Activated naive CD4-positive, alpha-beta T cell treated with anti-CD3 and anti-CD28 coated beads, Interleukin-2, amount 50 U/mL, for 72 hours (primary cell): ENCODE measurements around the gene EARS2. TPM values are rescaled to one million over a fixed set of nuclear protein-coding genes. Genes with fewer than 3 reads are reported as not detected.

Experiments
- ATAC-seq, 2 donors: fragments of 150-1000 bp; cut with Tn5 transposase; 2 replicates each; pipeline ENCODE4 v1.10.0; 2021; ENCODE audit warnings: mild to moderate bottlenecking in 2 of 2, moderate library complexity in 2 of 2
- DNase-seq, 2 donors: peaks; one replicate each; pipeline ENCODE4 v3.0.0; 2021 to 2022; ENCODE audit warnings: low spot score in 2 of 2
- H3K27ac Mint-ChIP-seq, 2 donors: one replicate each; pipeline ENCODE4 v1.8.0; 2022; ENCODE audit warnings: mild to moderate bottlenecking in 2 of 2, mixed read lengths in 2 of 2
- H3K36me3 Mint-ChIP-seq, 2 donors: one replicate each; pipeline ENCODE4 v1.8.0; 2022; ENCODE audit warnings: mixed read lengths in 2 of 2
- H3K9me3 Mint-ChIP-seq, 2 donors: one replicate each; pipeline ENCODE4 v1.8.0; 2022; ENCODE audit warnings: mixed read lengths in 2 of 2
- total RNA-seq, 2 donors: library from RNA; stranded (reverse); gene quantifications; one replicate each; pipeline ENCODE4 v1.2.3, GENCODE V29; 2022

Gene EARS2
- total RNA-seq, 2 donors from 2014 or later, result 22.9 to 30.6 TPM

- no peak for DNase-seq
- Mint-ChIP-seq H3K36me3 (peaks cover 15 to 16% of the 10 kb centered on the region in 2 donors), H3K9me3 (peaks cover 0 to 6% of the 10 kb centered on the region in 2 donors), H3K27ac (peak overlapping the region; percentile 83)
- no peak for ATAC-seq
These were observed 51.9 kb downstream of the EARS2 start for GRCh38 chr16:23505180-23505665.

DNA sequence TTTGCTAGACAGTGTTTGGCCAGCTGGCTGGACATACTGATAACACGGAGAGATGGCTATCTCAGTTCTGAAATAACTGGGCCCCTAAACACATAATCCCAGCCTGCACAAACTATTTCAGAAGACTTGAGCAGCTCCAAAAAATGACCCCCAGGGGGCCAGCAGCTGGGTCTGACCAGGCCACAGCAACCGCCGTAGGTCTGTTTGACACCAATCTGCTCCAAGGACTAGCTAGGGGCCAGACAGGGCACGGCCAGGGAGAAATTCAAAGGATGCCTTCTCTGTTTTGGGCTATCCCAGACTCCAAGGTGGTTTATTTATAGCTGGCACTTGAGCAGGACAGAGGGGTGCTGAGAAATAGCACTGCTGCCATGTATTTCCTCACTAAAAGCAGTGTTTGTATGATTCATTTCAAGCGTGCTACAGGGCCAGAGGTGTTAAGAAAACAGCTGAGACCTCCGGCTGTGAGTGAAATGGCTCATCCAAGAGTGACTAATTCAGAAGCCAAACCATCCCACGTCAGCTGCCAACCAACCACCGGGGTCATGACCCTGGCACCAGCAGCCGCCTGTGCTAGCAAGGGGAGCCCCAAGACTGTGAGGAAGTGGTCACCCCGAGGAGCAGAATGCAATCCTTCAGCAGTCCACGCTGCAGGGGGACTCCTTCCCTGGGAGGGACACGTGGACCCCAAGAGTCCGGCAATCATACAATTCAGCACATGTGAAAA lies 52.5 kb downstream of the EARS2 start:
- H3K36me3 Mint-ChIP-seq, result peaks cover 15 to 16% of the 10 kb centered on the region in 2 donors
- ATAC-seq, result peak; percentile 96 to 97
- peaks cover 0 to 6% of the 10 kb centered on the region in 2 donors for H3K9me3 Mint-ChIP-seq
- peak; percentile 75 to 86 for DNase-seq
- H3K27ac Mint-ChIP-seq, result peak overlapping the region; percentile 83

DNA sequence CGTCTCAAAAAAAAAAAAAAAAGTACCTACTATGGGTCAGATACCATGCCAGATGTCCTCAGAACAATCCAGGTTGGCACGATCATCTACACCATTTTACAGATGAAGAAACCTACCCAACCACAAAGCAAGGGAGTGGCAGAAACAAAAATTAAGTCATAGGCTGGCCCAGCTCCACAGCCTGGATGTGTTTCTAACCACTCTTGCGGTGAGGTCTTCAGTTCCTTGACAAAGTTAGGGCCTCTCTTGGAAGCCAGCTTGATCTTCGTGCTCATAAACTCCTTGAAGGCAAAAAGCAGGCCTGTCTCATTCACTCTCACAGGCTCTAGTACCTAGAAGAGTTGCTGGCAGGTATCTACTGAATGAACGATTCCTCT lies 53.1 kb downstream of the EARS2 start:
- ATAC-seq (peak in 1 of 2 donors; percentile 19), DNase-seq (no peak)
- Mint-ChIP-seq H3K27ac (peak overlapping the region; percentile 68 to 83), H3K9me3 (peaks cover 0 to 6% of the 10 kb centered on the region in 2 donors), H3K36me3 (peaks cover 9 to 11% of the 10 kb centered on the region in 2 donors)

- no peak for DNase-seq
- Mint-ChIP-seq H3K27ac (no peak overlapping the region), H3K9me3 (no peaks in the 10 kb centered on the region), H3K36me3 (no peaks in the 10 kb centered on the region)
- ATAC-seq, result no peak
These were observed 54.7 kb downstream of the EARS2 start for GRCh38 chr16:23502466-23502865.

DNA sequence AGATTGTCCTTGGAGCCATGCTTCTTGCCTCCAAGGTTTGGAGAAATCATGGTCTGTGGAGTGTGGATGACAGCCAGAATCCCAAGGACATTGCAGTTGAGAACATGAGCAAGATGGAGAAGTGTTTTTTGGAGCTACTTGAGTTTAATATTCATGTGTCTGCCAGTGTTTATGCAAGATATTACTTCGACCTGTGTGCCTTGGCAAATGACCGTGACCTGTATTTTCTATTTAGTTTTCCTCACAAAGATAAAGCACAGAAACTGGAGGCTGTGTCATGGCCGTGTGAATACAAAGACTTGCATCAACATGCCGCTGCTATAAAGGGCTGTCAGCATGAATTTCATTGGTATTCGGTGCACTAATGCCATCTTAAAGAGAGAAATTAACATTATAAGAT lies 55.9 kb downstream of the EARS2 start:
- Mint-ChIP-seq H3K36me3 (no peaks in the 10 kb centered on the region), H3K9me3 (no peaks in the 10 kb centered on the region), H3K27ac (peak overlapping the region in 1 of 2 donors; percentile 50)
- ATAC-seq (no peak), DNase-seq (no peak)

DNA sequence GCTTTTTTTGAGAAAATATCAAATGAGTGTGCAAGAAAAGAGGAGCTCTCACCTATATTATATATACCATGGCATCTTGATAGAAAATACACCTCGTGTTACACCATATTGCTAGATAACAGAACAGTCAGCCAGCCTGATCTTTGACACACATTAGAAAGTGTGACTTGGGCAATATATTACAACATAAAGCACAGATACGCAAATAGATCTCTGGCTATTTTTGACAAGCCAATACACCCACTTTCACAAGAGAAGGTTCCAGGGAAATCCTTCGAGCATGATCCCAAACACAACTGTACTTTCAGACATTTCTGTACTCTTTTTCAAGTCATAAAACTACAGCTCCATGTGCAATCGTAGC lies 56.3 kb downstream of the EARS2 start:
- H3K9me3 Mint-ChIP-seq, result no peaks in the 10 kb centered on the region
- H3K27ac Mint-ChIP-seq, result peak overlapping the region in 1 of 2 donors; percentile 50
- DNase-seq, result no peak
- no peak for ATAC-seq
- no peaks in the 10 kb centered on the region for H3K36me3 Mint-ChIP-seq

- peak overlapping the region in 1 of 2 donors; percentile 70 for H3K27ac Mint-ChIP-seq
- no peaks in the 10 kb centered on the region for H3K9me3 Mint-ChIP-seq
- DNase-seq (no peak), ATAC-seq (no peak)
- H3K36me3 Mint-ChIP-seq, result no peaks in the 10 kb centered on the region
These were observed 56.8 kb downstream of the EARS2 start for GRCh38 chr16:23500212-23500861.

GRCh38 chr16:23499801-23500200 lies 57.3 kb downstream of the EARS2 start:
- Mint-ChIP-seq H3K9me3 (no peaks in the 10 kb centered on the region), H3K27ac (peak overlapping the region in 1 of 2 donors; percentile 70), H3K36me3 (no peaks in the 10 kb centered on the region)

GRCh38 chr16:23498863-23499262 lies 58.3 kb downstream of the EARS2 start:
- Mint-ChIP-seq H3K36me3 (no peaks in the 10 kb centered on the region), H3K27ac (peak overlapping the region in 1 of 2 donors; percentile 62), H3K9me3 (no peaks in the 10 kb centered on the region)
- ATAC-seq (no peak), DNase-seq (no peak)

More at GRCh38 chr16:23499801-23500200, 57.3 kb downstream of the EARS2 start:
- DNase-seq (no peak), ATAC-seq (no peak)

GRCh38 chr16:23497543-23497868 lies 59.6 kb downstream of the EARS2 start:
- H3K9me3 Mint-ChIP-seq, result no peaks in the 10 kb centered on the region
- H3K36me3 Mint-ChIP-seq, result no peaks in the 10 kb centered on the region
- DNase-seq, result no peak
- H3K27ac Mint-ChIP-seq, result peak overlapping the region; percentile 27 to 92
- no peak for ATAC-seq

DNA sequence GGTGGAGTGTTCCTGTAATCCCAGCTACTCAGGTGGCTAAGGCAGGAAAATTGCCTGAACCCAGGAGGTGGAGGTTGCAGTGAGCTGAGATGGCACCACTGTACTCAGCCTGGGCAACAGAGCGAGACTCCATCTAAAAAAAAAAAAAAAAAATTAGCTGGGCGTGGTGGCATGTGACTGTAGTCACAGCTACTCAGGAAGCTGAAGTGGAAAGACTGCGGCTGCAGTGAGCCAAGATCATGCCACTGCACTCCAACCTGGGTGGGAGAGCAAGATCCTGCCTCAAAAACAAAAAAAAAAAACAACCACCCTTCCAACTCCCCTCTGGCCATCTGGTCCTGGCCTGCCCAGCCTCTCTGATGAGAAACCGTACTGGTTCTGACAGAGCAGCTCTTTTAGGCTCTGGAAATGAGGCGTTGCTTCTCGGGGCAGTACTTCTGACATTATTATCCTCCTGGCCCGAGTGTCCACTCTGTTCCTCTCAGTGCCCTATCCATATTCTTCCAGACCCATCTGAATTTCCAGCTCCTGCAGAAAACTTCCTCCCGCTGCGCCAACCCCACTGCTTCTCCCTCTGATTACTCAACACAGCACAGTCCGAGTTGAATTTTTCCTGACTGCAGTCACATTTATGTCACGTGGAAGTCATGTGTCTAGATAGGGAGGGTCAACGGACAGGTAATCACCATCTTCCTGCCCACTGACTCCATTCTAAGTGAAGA lies 60.2 kb downstream of the EARS2 start:
- no peaks in the 10 kb centered on the region for H3K9me3 Mint-ChIP-seq
- ATAC-seq (no peak), DNase-seq (no peak)
- peak overlapping the region; percentile 27 to 92 for H3K27ac Mint-ChIP-seq
- H3K36me3 Mint-ChIP-seq, result no peaks in the 10 kb centered on the region

DNA sequence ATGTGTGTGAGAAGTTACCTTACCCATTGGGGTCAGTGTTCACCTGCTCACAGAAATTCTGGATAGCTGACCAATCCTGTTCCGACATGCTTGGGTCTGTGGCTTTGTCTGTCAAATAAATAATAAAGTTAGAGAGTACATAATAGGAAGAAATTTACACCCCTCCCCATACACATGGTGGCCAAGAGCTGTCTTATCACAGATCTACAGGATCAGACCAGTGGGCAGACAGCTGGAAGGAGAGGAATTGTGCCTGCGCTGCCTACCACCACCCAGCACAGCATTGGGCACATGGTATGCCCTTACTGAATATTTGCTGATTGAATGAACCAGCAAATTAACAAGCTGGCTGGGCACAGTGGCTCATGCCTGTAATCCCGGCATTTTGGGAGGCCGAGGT lies 61.5 kb downstream of the EARS2 start:
- Mint-ChIP-seq H3K9me3 (no peaks in the 10 kb centered on the region), H3K27ac (peak overlapping the region; percentile 36 to 48), H3K36me3 (no peaks in the 10 kb centered on the region)
- ATAC-seq, result no peak
- DNase-seq, result no peak

GRCh38 chr16:23494188-23494587 lies 63.0 kb downstream of the EARS2 start:
- Mint-ChIP-seq H3K36me3 (no peaks in the 10 kb centered on the region), H3K9me3 (no peaks in the 10 kb centered on the region), H3K27ac (peak overlapping the region; percentile 44 to 87)
- ATAC-seq (no peak), DNase-seq (no peak)

DNA sequence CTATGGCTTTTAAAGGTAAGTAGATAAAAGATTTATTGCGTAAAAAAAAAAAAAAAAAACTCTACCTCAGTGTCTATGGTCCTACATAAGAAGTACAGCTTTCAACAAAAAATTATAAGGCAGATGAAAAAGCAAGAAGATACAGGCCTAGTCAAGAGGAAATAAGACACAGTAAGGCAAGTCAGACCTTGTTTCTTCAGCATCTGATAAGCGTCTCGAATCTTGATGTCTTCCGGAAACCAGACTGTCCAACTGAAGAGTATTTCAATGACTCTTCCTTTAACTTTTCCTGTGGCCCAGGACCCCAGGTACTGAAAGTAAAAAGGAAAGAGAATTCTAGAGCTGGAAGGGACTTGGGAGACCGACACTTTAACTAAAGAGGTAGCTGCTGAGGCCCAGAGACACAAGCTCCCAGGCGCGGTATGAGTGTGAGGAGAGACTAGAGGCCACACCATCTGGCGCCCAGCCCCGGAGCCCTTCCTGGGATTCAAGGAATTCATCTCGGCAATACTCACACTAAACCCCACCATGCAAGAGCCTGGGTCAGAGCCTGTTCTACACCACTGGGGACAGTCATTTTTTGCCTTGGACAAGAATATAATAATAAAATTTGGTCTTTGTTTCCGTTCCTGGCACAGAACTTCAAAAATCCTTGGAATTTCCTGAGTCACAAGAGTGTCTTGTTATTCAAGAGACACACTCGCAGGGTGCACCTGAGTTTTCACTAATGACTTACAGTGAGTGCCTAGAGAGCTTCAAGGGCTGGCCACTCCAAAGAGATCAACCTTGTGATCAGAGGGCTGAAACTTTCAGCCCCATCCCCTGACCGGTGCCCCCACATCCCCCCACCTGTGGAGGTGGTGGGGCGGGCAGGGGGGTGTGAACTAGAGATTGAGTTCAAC lies 65.4 kb downstream of the EARS2 start:
- ATAC-seq, result no peak
- DNase-seq, result no peak
- Mint-ChIP-seq H3K27ac (no peak overlapping the region), H3K36me3 (no peaks in the 10 kb centered on the region), H3K9me3 (no peaks in the 10 kb centered on the region)

DNA sequence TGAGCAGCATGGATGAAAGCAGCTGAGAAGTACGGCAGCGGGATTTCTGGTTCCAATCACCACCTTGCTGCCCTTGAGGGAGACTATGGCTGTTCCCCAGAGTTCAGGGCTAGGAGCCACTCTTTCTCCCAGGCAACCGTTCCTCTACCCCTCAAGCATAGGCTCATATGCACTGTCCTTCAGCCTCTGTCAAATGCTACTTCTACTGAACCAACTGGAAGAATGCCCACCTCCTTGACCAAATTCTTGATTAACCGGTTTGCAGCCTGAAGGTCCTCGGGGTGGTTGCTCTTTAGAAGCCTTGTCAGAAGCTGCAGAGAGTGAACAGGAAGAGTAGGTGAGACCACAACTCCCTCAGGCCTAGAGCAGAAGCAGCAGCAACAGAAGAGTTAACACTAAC lies 70.7 kb downstream of the EARS2 start:
- DNase-seq (no peak), ATAC-seq (no peak)
- peak overlapping the region in 1 of 2 donors; percentile 81 for H3K27ac Mint-ChIP-seq
- peaks cover 0 to 7% of the 10 kb centered on the region in 2 donors for H3K36me3 Mint-ChIP-seq
- no peaks in the 10 kb centered on the region for H3K9me3 Mint-ChIP-seq

- DNase-seq (no peak), ATAC-seq (no peak)
- Mint-ChIP-seq H3K27ac (peak overlapping the region in 1 of 2 donors; percentile 81), H3K9me3 (no peaks in the 10 kb centered on the region), H3K36me3 (peaks cover 0 to 7% of the 10 kb centered on the region in 2 donors)
These were observed 71.3 kb downstream of the EARS2 start for GRCh38 chr16:23485841-23486240.
